Pancreas (tissue), 10 donors: ENCODE results near the gene BCR. TPM values are rescaled to one million over a fixed set of nuclear protein-coding genes. Genes with fewer than 3 reads are reported as not detected.

Experiments
- ATAC-seq, 4 donors: fragments of 200-7000 bp; cut with Tn5 transposase; one replicate each; pipeline versions ENCODE4 v1.8.0 to v1.9.1; 2020; ENCODE audit warnings: mild to moderate bottlenecking in 4 of 4, moderate library complexity in 4 of 4
- DNase-seq, 6 donors: peaks; one replicate each; pipeline ENCODE4 v3.0.0-alpha.2; 2020
- FAIRE-seq: peaks from 2 replicates; lab custom pipeline; 2012; peaks lifted over from hg19 to GRCh38; lab: Jason Lieb, UNC
- H3K27ac ChIP-seq, 4 donors: fragments of 200-600 bp; sonication (generic); 1 replicate in 3 of 4; 2 replicates in 1 of 4; pipeline versions ENCODE4 v1.5.0 to v1.8.0; 2020
- H3K27me3 ChIP-seq, 4 donors: fragments of 200-600 bp; one replicate each; pipeline ENCODE4 v1.8.0; 2021
- H3K36me3 ChIP-seq, 3 donors: fragments of 200-600 bp; sonication (generic) in 1 of 3; one replicate each; pipeline versions ENCODE4 v1.5.0 to v1.8.0; 2020 to 2021
- H3K4me1 ChIP-seq, 3 donors: fragments of 200-600 bp; one replicate each; pipeline ENCODE4 v1.8.0; 2021
- H3K4me3 ChIP-seq, 4 donors: fragments of 200-600 bp; sonication (generic) in 2 of 4; one replicate each; pipeline versions ENCODE4 v1.5.0 to v1.8.0; 2020 to 2021
- H3K9me3 ChIP-seq, 4 donors: fragments of 200-600 bp; one replicate each; pipeline ENCODE4 v1.8.0; 2021
- WGBS, 2 donors: extraction: QIAGEN DNeasy Blood & Tissue Kit; methylation state at CpG; one replicate each; pipeline ENCODE4 v1.1.7; 2013; 5-methylcytosine and 5-hydroxymethylcytosine counted together
- intact Hi-C, 3 donors: fragments of 100-400 bp; cut with DNase I; formaldehyde crosslinking; loops; one replicate each; pipeline versions ENCODE4 v1.11.1 to v1.14.2; 2022
- polyA plus RNA-seq, 2 donors: library from polyadenylated mRNA; stranded (reverse); fragments of 200-250 nt; gene quantifications; one replicate each; pipeline ENCODE4 v1.2.3, GENCODE V29; 2013
- total RNA-seq, 6 donors: library from RNA; stranded (reverse); fragmentation: NEBNext Ultra II Directional in 4 of 6; extraction: Animal tissue kit (Norgen Biotek cat#: 25700) in 4 of 6; gene quantifications; one replicate each; pipeline versions ENCODE4 v1.2.1 to v1.2.4, GENCODE V29; 2021 to 2023
- TF ChIP-seq, protein P1 (sequence below), 4 donors: fragments of 200-600 bp; sonication (generic) in 3 of 4; IDR thresholded peaks; one replicate each; pipeline versions ENCODE4 v1.5.0 to v1.8.0; 2021; ENCODE audit warnings: antibody characterized with exemption in 4 of 4
- donor health status: healthy with polysubstance abuse.
- donor health status: DM: no; HTN: no; CAD: no; lungs with moderate emphysema.
- donor health status: DM: no; HTN: no; CAD: no.
- donor health status: control.
- donor health status: control.
- donor health status: Bipolar disorder and iron deficiency.
- donor health status: DM: yes; HTN: yes; CAD: no.
- donor health status: DM: no; HTN: no; CAD: no.
- donor health status: DM: no; HTN: no; CAD: no.
- donor health status: DM: yes; HTN: yes; CAD: no.

Gene BCR
- total and polyA plus RNA-seq, 8 donors = 15.5 to 35.9 (median 18.1) TPM

DNA sequence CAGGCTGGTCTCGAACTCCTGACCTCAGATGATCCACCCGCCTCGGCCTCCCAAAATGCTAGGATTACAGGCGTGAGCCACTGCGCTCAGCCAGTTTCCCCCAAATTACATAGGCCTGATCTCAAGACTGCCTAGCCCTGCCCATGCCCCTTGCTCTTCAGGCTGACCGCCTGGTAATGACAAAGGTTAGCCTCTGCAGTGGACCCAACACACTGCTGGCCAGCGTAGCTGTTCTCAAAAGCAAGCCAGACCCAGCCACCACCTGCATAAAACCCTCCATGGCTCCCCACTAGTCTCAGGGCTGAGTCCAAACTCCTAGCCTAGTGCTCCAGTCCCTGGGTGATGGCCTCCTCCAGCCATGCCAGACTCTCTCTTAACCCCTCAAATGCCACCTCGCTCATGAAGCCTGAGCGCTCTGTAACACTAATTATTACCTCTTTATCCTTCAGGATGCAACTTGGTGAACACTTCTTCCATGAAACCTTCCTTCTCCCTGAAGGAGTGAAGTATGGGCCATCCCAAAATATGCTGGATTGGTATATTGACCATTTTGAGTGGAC lies 37.7 kb upstream of the BCR start:
- intact Hi-C loops = no loop called here
- H3K27ac ChIP-seq = peak overlapping the region; percentile 69 to 89 (median 78)
- WGBS, 2 donors = 61 to 76% methylated on average over 7 to 9 of the region's 9 CpGs
- peak overlapping the region in 2 of 4 donors; percentile 30 to 36 for H3K4me3 ChIP-seq
- peaks cover under 1 to 15% (median 6%) of the 10 kb centered on the region in 3 donors for H3K4me1 ChIP-seq
- TF ChIP-seq, protein P1, sequence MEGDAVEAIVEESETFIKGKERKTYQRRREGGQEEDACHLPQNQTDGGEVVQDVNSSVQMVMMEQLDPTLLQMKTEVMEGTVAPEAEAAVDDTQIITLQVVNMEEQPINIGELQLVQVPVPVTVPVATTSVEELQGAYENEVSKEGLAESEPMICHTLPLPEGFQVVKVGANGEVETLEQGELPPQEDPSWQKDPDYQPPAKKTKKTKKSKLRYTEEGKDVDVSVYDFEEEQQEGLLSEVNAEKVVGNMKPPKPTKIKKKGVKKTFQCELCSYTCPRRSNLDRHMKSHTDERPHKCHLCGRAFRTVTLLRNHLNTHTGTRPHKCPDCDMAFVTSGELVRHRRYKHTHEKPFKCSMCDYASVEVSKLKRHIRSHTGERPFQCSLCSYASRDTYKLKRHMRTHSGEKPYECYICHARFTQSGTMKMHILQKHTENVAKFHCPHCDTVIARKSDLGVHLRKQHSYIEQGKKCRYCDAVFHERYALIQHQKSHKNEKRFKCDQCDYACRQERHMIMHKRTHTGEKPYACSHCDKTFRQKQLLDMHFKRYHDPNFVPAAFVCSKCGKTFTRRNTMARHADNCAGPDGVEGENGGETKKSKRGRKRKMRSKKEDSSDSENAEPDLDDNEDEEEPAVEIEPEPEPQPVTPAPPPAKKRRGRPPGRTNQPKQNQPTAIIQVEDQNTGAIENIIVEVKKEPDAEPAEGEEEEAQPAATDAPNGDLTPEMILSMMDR (IDR thresholded peaks at IDR 0.05) = no peak
- DNase-seq (peak in 1 of 6 donors; percentile 23), FAIRE-seq (no peak), ATAC-seq (no peak)
- H3K36me3 ChIP-seq = no peaks in the 10 kb centered on the region
- H3K27me3 ChIP-seq = no peaks in the 10 kb centered on the region
- H3K9me3 ChIP-seq = no peaks in the 10 kb centered on the region

DNA sequence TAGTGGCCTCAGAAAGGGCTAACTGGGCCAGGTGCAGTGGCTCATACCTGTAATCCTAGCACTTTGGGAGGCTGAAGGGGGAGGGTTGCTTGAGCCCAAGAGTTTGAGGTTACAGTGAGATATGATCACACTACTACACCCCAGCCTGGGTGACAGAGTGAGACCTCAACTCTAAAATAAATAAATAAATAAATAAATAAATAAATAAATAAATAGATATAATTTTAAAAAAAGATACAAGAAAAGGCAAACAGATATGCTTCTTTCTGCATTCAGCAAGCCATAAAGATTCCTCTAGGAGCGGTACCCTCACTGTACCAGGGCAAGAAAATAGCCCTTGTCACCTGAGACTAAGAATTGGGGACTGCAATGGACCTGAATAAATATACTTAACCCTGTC lies 37.2 kb upstream of the BCR start:
- H3K36me3 ChIP-seq = no peaks in the 10 kb centered on the region
- H3K4me1 ChIP-seq = peaks cover 4 to 20% (median 11%) of the 10 kb centered on the region in 3 donors
- FAIRE-seq (no peak), DNase-seq (no peak), ATAC-seq (no peak)
- TF ChIP-seq, protein P1 (IDR thresholded peaks at IDR 0.05) = no peak
- H3K9me3 ChIP-seq = no peaks in the 10 kb centered on the region
- H3K4me3 ChIP-seq = no peak overlapping the region
- WGBS, 2 donors = 96 to 100% methylated on average over 1 of the region's 1 CpG
- H3K27ac ChIP-seq = peak overlapping the region in 1 of 4 donors; percentile 69
- intact Hi-C loops = no loop called here
- H3K27me3 ChIP-seq = no peaks in the 10 kb centered on the region

DNA sequence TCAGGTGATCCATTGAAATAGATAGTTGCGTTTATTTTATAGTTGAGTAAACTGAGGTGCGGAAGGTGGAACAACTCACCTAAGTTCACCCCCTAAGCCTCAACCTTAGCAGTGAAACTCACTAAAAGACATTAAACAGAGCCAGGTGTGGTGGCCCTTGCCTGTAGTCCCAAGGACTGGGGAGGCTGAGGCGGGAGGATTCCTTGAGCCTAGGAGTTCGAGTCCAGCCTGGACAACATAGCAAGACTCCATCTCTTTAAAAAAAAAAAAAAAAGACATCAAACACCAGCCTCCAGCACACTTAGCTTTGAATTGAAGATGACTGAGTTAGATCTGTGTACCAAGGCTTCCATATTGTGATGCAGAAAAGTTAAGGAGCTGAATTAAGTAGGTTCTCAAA lies 35.9 kb upstream of the BCR start:
- Histone ChIP-seq H3K4me1 (peaks cover 4 to 23% (median 16%) of the 10 kb centered on the region in 3 donors), H3K4me3 (no peak overlapping the region), H3K27ac (peak overlapping the region in 3 of 4 donors; percentile 44 to 74 (median 55)), H3K27me3 (no peaks in the 10 kb centered on the region), H3K9me3 (no peaks in the 10 kb centered on the region), H3K36me3 (no peaks in the 10 kb centered on the region)
- 82 to 91% methylated on average over 4 of the region's 4 CpGs for WGBS, 2 donors
- DNase-seq (no peak), ATAC-seq (no peak), FAIRE-seq (no peak)
- intact Hi-C loops = no loop called here
- TF ChIP-seq, protein P1 (IDR thresholded peaks at IDR 0.05) = no peak

DNA sequence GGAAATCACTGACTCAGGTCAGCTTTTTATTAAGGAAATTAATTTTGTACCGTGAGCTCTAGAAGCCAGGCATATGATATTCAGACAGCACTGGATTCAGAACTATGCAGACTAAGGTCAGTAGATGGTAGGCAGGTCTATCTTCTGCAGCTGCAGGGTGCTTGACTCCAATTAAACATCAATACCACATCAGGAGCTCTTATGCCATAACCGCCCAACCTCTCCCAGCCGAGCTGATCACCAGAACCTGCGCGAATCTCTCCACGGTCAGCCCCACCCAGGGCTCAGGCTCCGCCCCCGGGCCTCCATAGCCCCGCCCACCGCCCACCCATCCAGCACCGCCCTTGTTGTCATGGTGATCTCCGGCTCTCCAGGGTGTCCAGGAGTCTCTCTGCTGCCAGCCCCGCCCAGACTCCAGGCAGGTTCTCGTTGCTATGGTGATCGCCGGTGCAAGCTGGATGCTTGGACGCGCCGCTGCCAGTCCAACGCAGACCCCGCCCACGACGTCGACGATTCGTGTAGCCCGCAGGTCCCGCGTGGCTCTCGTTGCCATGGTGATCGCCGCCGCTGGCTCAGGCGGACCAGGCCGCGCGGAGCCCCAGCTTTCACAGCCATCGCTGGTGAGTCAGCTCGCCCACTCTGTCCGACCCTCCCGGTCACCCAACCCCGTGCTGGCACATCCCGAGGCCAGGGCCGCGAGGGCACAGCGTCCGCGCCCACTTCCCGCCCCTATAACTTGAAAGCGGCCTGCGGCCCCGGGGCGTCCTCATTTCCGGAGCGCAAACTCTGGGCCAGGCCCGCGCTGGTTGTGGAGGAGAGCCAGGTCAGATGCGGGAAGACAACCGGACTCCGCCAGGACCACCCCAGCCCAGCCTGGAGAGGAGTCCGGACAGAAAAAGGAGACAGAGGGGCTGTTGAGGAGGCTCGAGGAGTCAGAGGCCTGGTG lies 35.1 kb upstream of the BCR start, which contains the start of gene RAB36:
Gene RAB36, plus strand, starts transcription at position 546 of the 946 bp plus-strand sequence. CDS start 1,140 bp downstream, outside the sequence.
- no peaks in the 10 kb centered on the region for H3K27me3 ChIP-seq
- H3K36me3 ChIP-seq = no peaks in the 10 kb centered on the region
- no peaks in the 10 kb centered on the region for H3K9me3 ChIP-seq
- DNase-seq (peak; percentile 90 to 97 (median 94)), ATAC-seq (peak; percentile 44 to 80 (median 70)), FAIRE-seq (no peak)
- H3K27ac ChIP-seq = peak within 1 kb of the TSS; percentile 8 to 74 (median 50)
- intact Hi-C loops = no loop called here
- 24 to 28% methylated on average over 62 of the region's 62 CpGs for WGBS, 2 donors
- peak within 1 kb of the TSS; percentile 10 to 47 (median 24) for H3K4me3 ChIP-seq
- H3K4me1 ChIP-seq = peaks cover 4 to 23% (median 16%) of the 10 kb centered on the region in 3 donors
- TF ChIP-seq, protein P1 (IDR thresholded peaks at IDR 0.05) = no peak
